NOMO-1 (cell line): ENCODE data around the gene EFL1.

ENCODE experiments used
- DNase-seq, 2 experiments: peaks; one replicate each; lab custom pipeline; 2025; ENCODE audit not compliant: unreplicated experiment in 2 of 2; lab: John Stamatoyannopoulos, UW

Gene EFL1

DNA sequence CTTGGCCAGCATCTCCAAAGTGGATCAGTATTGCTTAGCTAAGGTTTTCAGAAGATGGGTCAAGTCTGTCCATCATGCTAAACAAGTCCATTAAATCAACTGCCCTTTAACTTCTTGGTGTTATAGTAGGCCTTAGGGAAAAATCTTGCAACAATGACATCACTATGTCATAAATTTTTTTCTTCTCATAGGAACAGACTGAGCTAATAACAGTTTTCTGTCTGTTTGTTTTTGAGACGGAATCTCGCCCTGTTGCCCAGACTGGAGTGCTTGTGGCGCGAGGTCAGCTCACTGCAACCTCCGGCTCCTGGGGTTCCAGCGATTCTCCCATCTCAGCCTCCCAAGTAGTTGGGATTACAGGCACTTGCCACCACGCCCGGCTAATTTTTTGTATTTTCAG, 94.2 kb downstream of the EFL1 start:
- DNase-seq, result no peak

GRCh38 chr15:82165948-82166376, 96.6 kb downstream of the EFL1 start:
- DNase-seq, result no peak

GRCh38 chr15:82159922-82160321, 102.6 kb downstream of the EFL1 start:
- no peak for DNase-seq

- DNase-seq, result no peak
These were observed 103.7 kb downstream of the EFL1 start for GRCh38 chr15:82158811-82159210.

DNA sequence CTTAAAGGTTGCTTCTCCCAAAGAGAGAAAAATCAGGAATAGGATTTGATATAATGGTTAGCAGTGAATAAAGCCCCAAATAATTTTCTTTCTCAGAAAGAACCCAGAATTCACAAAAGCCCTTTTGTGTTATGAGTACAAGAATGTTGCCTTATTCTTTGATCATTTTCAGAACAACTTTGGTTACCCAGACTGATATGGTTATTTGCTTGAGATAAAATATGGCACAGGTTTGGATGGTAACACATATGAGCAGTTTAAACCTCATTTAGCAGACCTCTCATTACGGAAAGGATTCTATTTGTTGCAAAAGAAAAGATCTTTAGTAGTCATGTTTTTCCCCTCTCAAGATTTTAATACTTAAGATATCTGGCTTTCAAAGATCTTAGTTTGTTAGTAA, 111.9 kb downstream of the EFL1 start:
- no peak for DNase-seq

GRCh38 chr15:82146990-82147461, 115.5 kb downstream of the EFL1 start:
- DNase-seq, result no peak

DNA sequence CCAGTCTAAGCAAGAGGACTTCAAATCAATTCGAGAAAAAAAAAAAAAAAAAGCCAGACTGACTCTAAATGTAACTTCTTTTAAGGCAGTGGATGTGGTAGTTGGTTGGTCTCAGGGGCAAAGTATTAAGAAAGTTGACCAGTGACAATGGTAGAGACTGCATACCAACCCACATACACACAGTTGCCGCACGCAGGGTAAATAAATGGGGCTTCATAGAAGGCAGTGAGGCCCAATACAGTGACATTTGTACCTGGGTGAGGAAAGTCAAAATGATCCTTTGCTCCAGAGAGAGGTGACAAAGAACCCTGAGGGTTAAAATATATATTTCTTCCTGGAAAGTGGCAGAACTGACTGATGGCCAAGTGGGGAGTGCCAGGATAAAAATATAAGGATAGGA, 116.0 kb downstream of the EFL1 start:
- DNase-seq, result no peak

GRCh38 chr15:82143390-82144385, 118.8 kb downstream of the EFL1 start:
- DNase-seq, result no peak

GRCh38 chr15:82140886-82141285, 121.6 kb downstream of the EFL1 start:
- DNase-seq, result no peak

GRCh38 chr15:82139823-82140268, 122.7 kb downstream of the EFL1 start:
- peak; percentile 1 to 17 for DNase-seq

GRCh38 chr15:82138306-82138705, 124.2 kb downstream of the EFL1 start:
- DNase-seq, result no peak

GRCh38 chr15:82137261-82137660, 125.3 kb downstream of the EFL1 start:
- no peak for DNase-seq

DNA sequence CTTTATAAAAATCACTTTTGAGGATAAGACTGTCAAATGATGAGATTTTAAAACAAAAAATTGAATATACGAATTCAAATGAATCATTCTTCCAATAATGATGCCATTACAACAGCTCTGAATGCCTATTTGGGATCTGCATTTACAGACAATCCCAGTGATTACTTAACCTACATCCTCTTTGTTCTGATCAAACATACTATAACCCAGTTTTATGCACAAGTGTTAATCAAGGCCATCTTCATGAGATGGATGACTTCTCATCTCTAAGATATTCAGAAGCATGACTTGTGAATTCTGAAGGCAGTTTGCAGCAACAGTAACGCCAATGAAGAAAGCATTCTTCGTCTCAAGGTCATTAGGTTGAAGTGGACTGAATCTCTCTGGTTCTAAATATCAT, 126.4 kb downstream of the EFL1 start:
- DNase-seq, result no peak

GRCh38 chr15:82135638-82136037, 126.9 kb downstream of the EFL1 start:
- DNase-seq, result no peak

GRCh38 chr15:82134461-82134860, 128.1 kb downstream of the EFL1 start:
- no peak for DNase-seq

DNA sequence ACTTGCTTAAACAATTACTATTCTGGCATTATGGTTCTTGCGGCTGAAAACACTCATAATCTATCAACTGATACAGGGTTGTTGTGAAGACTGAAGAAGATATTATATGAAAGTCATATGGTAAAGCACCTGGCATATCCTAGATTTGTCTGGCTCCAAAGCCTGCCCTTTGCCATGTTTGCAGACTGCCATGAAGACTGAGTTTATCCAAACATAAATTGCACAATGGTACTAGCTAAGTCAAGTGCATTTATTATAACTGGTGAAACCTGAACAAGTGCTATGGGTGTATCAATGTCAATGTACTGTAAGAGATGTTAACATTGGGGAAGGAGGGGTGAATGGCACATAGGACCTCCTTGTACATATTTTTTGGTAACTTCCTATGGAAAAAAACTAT, 129.3 kb downstream of the EFL1 start:
- DNase-seq, result no peak

DNA sequence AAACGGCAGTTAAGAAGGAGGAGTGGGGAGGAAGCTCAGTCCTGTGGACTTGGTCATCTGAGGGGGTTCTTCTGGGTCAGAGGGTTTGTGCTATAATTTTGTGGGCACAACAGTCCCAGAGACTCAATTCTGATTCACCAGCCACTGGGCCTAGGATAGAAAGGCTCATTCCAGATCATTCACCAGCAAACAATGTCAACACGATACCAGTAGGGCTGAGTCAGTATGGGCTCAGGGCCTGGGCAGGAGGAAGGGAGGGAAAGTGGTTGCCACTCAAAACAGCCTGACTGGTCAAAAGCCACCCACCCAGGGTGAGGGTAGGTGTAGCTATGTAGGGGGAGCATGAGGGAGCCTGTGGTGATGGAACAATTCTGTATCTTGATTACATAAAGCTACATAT, 129.8 kb downstream of the EFL1 start:
- DNase-seq, result no peak

DNA sequence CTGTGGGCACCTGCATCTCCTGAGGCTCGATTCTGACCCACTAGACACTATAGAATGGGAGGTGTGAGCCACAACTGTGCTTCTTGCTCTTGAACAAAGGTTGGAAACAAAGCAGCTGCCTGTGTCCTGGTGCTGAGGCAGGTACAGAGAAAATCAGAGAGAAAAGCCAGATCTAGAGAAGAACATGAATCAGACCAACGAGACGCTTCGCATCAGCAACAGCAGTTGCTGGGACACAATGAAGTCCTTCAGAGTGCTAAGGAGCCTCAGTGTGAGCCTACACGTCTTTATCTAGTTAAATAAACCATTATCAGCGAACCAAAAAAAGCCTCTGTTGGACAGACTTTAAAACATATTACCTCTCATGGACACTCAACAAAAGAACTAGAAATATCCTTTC, 130.4 kb downstream of the EFL1 start:
- no peak for DNase-seq

DNA sequence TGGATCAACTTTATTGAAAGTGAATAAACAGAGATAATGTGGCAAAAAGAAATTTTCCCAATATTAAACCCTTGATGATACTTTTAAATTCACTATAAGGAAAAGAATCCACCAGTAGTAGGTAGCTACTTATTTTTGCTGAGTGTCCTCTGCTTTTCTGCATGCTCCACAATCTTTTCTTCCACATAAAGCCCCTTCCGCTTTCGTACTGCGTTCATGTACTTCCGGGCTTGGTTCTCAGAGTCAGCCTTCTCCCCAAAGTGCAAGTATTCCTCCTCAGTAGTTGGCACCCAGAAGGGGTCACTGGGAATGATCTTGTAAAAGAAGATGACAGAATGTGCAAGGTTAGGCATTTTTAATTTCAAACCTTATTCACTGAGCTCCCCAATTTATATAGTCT, 132.3 kb downstream of the EFL1 start:
- DNase-seq, result no peak

DNA sequence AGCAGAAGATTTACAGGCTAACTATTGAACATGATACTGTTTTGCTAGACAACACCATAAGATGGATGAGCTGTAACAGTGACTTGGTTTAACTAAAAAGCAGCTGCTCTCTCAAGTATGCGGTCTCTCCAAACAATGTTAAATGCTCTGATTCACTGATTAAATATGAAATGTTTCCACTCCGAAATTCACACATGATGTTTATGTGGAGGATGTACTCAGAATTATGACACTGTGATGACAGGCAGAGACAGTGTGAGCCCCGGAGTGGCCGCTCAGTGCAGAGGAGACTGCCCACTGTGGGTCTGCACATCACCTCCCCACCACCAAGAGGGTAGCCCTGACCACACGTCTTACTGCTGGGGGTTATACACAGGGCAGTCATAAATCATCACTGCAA, 132.8 kb downstream of the EFL1 start:
- DNase-seq, result no peak

GRCh38 chr15:82129149-82129692, 133.3 kb downstream of the EFL1 start:
- no peak for DNase-seq
